Ovary (tissue), 3 donors: ENCODE measurements around the gene PLA2G1B.
A peak's percentile ranks its signal among the peaks of the same experiment; 100 is the strongest.

Experiments
- CTCF ChIP-seq, 3 donors: fragments of 450-650 bp in 2 of 3; fragments of 200-600 bp in 1 of 3; IDR thresholded peaks; one replicate each; pipeline versions ENCODE4 v1.5.1 to v1.8.0; 2016 to 2022; ENCODE audit warnings: antibody characterized with exemption in 3 of 3, mild to moderate bottlenecking in 1 of 3
- EP300 ChIP-seq: sonication (generic); formaldehyde crosslinking; IDR thresholded peaks from one replicate; pipeline ENCODE4 v1.6.1; 2017; ENCODE audit warnings: antibody characterized with exemption
- POLR2A ChIP-seq: fragments of 450-650 bp; IDR thresholded peaks from one replicate; pipeline ENCODE4 v1.6.1; 2017; ENCODE audit warnings: antibody characterized with exemption, mild to moderate bottlenecking, moderate library complexity
- donor health status: DM: no; HTN: no; CAD: no.

- TF ChIP-seq CTCF (IDR thresholded peaks at IDR 0.05) (peak in 2 of 3 donors; percentile 66 to 67), POLR2A (peak; percentile 8), EP300 (no peak)
Measured at GRCh38 chr12:120301962-120302815, 25.4 kb downstream of the PLA2G1B start, which contains the start of gene SIRT4.
